Measurements from ENCODE around the gene PITRM1.

The PITRM1 gene

GRCh38 chr10:3166496-3167290, 5.9 kb downstream of the PITRM1 start:
- no peak for DNase-seq (ENCODE audit: low read depth)

GRCh38 chr10:3165196-3165595, 7.4 kb downstream of the PITRM1 start:
- DNase-seq (ENCODE audit: low read depth): no peak

- no peak for DNase-seq (ENCODE audit: low read depth)
Measured at GRCh38 chr10:3163879-3164278, 8.7 kb downstream of the PITRM1 start.

GRCh38 chr10:3162533-3162932, 10.0 kb downstream of the PITRM1 start:
- DNase-seq (ENCODE audit: low read depth): no peak

- DNase-seq (ENCODE audit: low read depth): no peak
Measured at GRCh38 chr10:3159152-3159551, 13.4 kb downstream of the PITRM1 start.

- DNase-seq (ENCODE audit: low read depth): no peak
Measured at GRCh38 chr10:3154666-3155065, 17.9 kb downstream of the PITRM1 start.

- DNase-seq (ENCODE audit: low read depth): no peak
Measured at GRCh38 chr10:3152566-3152935, 20.0 kb downstream of the PITRM1 start.

- DNase-seq (ENCODE audit: low read depth): no peak
Measured at GRCh38 chr10:3151889-3152565, 20.6 kb downstream of the PITRM1 start.

- DNase-seq (ENCODE audit: low read depth): no peak
Measured at GRCh38 chr10:3150961-3151360, 21.6 kb downstream of the PITRM1 start.

GRCh38 chr10:3150366-3150765, 22.2 kb downstream of the PITRM1 start:
- DNase-seq (ENCODE audit: low read depth): no peak

GRCh38 chr10:3149918-3150317, 22.7 kb downstream of the PITRM1 start:
- DNase-seq (ENCODE audit: low read depth): no peak

- DNase-seq (ENCODE audit: low read depth): no peak
Measured at GRCh38 chr10:3148994-3149393, 23.6 kb downstream of the PITRM1 start.

GRCh38 chr10:3148041-3148440, 24.5 kb downstream of the PITRM1 start:
- no peak for DNase-seq (ENCODE audit: low read depth)

GRCh38 chr10:3147117-3147820, 25.3 kb downstream of the PITRM1 start:
- DNase-seq (ENCODE audit: low read depth): no peak

- DNase-seq (ENCODE audit: low read depth): no peak
Measured at GRCh38 chr10:3146289-3146688, 26.3 kb downstream of the PITRM1 start.

- no peak for DNase-seq (ENCODE audit: low read depth)
Measured at GRCh38 chr10:3145366-3145765, 27.2 kb downstream of the PITRM1 start.

- no peak for DNase-seq (ENCODE audit: low read depth)
Measured at GRCh38 chr10:3143791-3144434, 28.7 kb downstream of the PITRM1 start.

- DNase-seq (ENCODE audit: low read depth): no peak
Measured at GRCh38 chr10:3143366-3143765, 29.2 kb downstream of the PITRM1 start.

- DNase-seq (ENCODE audit: low read depth): no peak
Measured at GRCh38 chr10:3142146-3142875, 30.3 kb downstream of the PITRM1 start.

GRCh38 chr10:3141351-3142005, 31.1 kb downstream of the PITRM1 start:
- no peak for DNase-seq (ENCODE audit: low read depth)

- no peak for DNase-seq (ENCODE audit: low read depth)
Measured at GRCh38 chr10:3140280-3140679, 32.3 kb downstream of the PITRM1 start.
